CD4-positive, alpha-beta T cell treated with Interleukin-4 for 1 hour (primary cell): ENCODE results near the gene ZSCAN22.

ENCODE experiments used
- DNase-seq, 2 donors: peaks; one replicate each; pipeline ENCODE4 v3.0.0-alpha.2; 2020 to 2022

ZSCAN22 gene

DNA sequence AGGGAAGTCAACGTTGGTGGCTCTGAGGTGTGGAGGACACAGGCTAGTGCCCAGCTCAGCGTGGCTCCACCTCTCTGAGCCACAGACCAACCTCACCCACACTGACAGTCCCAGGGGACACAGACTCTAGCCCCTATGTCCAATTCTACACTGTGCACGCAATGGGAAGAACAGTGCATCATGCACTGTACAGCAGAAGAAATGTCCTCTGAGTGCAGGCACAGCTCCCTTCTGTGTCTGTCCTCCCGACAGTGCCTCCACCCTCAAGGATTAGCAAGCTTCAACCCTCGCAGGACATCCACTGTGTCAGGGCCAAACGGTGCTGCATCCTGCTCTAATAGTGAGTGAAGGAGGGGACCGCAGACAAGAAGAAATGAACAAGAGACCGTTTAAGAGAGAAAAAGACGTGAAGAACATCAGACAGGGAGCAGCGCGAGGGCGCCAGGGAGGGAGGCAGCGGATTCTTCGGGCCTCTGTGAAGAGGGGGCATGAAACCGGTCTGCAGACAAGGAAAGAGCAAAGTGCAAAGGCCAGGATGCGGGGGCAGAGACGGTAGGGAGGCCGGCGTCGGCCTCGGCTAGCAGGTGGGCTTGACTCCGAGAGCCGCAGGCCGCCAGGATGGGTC, 53.4 kb downstream of the ZSCAN22 start:
- no peak for DNase-seq

DNA sequence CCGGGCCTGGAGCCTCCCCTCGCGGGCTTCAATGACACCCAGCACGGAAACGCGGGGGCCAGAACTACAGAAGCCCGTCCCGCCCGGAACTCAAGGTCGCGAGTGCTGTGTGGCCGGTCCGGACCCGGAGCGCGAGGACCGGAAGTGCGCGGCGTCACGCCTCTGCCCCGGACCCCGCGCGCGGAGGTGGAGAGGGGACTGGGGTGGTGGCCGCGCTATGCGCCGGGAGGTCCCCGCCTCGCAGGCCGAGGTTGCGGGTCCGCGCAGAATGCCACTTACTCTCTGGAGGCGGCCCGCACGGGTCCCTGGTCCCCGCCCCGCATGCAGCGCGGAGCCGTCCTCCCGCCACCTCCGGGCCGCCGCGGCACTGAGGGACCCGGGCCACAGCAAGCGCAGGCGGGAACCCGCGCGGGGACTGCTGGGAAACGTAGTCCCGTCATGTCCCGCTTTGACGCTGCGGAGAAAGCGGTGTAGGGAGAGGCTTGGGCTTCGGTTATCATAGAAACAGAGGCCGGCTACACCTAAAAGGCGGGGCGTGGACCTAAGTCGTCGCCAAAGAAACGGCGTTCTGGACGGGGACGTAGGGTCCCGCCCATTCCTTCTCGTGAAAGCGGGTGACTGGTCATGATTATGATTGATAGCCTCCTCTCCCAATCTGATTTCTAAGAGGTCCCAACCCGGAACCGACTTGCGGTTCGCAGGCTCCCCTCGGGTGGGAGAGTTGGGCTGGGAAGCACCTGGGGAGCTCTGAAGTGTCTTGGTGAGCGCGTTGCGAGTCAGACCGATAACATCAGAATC, 54.1 kb downstream of the ZSCAN22 start, which contains the start of gene ZNF837:
TSS of gene ZNF837 (minus strand) at position 369 of the 798 bp plus-strand sequence. CDS start 11,698 bp downstream, outside the sequence.
- peak; percentile 100 for DNase-seq

DNA sequence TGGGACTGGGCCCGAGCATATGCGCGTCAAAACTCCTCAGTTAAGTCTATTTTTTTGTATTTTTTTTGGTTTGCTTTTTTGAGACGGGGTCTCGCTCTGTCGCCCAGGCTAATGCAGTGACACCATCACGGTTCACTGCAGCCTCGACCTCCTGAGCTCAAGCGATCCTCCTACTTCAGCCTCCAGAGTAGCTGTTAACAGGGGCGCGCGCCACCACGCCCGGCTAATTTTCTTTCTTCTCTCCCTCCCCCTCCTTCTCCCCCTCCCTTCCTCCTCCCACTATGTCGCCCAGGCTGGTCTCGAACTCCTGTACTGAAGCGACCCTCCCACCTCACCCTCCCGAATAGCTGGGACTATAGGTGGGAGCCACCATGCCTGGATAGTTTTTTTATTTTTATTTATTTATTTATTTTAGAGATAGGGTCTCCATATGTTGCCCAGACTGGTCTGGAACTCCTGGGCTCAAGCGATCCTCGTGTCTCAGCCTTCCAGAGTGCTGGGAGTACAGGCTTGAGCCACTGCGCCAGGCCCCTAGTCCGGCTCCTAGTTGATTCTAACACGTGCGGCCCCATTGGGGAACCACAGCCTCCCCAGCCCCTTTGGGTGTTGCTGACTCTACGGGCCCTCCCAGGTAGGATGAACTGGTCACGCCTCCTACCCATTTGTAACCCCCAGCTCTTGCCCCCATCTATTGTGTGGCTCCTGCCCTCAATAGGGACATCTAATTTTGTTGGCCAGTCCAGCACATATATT, 54.8 kb downstream of the ZSCAN22 start:
- DNase-seq: no peak

DNA sequence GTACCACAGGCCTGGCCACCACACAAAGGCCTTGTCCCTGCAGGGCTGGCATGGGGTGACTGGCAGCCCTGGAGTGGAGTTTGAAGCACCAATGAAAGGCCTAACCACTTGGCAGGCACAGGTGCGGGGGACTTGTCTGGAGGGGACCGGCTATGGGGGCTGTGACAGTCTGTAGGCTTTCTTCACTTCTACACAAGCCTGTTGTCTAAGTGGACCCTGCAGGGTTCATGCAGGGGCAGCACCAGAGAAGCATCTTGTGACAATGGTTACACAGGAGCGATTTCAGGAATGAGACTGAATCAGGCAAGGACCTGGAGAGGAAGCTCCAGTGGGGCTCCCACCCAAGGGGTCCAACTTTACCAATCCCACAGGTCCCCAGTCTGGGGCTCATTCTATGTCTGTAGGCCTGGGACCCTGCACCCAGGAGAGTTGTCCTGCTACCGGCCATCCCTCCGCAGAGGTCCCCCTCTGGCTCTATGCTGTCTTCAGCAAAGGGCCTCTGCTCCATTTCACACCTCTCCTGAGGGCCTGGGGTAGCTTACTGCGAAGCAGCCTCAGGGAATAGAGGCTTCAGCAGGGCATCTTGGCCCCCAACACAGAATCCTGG, 56.3 kb downstream of the ZSCAN22 start:
- no peak for DNase-seq

DNA sequence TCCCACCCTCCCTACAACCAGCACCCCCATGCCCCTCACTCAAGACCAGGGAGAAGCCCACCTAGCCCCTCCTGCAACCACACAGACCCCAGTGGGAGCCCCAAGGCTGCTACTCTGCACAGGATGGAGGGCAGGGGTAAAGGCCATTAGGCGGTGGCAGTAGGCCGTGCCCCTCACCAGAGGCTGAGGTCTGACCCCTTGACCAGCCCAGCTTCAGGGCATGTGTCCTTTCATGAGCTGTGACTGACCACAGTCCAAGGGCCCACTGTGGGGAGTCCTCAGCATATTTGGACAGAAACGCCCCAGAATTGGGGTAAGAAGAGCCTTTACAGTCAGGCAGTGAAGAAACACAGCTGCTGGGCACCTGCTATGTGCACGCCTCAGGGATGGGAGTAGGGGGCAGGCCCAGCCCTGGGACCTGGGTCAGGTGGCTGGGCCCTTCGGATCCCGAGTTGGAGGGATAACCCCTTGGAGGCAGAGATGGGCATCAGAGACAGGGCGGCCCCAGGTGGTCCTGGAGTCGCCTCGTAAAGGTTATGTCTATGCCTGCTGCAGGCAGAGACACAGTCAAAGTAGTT, 58.6 kb downstream of the ZSCAN22 start:
- DNase-seq: no peak

DNA sequence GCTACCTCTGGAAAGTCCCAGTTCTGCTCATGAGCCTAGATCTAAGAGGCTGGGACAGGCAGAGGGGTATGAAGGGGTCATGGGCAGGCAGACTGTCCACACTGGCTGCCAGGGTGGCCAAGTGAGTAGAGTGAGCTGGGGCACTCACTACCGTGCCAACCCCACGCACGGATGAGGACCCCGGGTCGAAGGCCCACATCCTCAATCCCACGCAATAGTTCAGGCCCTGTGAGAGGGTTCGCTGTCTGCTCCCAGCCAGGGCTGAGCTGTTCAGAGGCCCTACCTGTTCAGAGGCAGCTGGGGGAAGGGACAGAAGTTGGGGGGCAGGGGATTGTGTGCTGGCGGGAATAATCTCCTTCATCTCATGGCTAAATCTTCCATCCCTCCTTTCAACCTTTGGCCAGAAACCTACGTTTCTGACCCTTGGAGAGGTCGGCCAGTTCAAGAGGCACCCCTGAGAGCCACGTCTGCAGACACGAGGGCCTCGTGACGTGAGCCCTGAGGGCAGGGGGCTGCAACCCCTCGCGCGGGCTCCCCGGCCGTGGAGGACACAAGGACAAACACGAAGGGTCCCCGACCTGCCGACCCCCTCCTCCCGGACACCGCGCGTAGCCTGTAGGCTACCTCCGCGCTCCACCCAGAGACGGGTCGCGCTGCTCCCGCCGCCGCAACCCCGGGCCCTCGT, 59.2 kb downstream of the ZSCAN22 start:
- no peak for DNase-seq

DNA sequence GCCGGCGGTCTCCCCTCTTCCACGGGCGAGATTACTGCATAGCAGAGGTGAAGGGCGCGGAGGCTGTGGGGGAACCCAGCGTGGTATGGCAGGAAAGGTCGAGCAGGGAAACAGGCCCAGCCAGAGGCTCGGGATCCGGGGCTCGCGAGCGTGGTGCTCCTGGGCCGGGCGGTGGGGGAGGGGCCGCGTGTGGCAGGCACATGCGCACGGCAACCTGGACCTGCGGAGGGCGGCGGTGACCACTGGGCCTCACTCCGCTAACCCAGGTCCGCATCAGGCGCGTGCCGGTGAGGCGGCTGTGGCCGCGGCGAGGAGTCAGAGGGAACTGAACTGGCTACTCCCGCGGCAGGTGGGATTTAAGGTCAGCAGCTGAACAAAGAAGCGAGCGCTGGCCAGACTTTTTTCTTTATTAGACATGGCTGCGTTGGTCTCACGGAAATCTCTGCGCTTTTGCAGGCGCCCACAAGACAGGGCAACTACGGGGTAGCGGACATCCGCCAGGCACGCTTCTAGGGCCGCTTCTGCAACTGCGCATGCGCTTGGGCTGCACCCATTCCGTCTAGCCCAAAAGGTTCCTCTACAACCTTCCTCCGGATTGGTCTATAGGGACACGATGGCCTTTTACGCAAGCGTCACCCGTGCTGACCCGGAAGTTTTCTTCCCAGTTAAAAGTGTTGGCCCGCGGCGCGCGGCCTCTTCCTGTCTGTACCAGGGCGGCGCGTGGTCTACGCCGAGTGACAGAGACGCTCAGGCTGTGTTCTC, 60.0 kb downstream of the ZSCAN22 start, which contains the start of gene RPS5:
TSS of gene RPS5 (plus strand) at position 694 of the 762 bp plus-strand sequence. CDS start 869 bp downstream, outside the sequence.
- peak; percentile 99 for DNase-seq

DNA sequence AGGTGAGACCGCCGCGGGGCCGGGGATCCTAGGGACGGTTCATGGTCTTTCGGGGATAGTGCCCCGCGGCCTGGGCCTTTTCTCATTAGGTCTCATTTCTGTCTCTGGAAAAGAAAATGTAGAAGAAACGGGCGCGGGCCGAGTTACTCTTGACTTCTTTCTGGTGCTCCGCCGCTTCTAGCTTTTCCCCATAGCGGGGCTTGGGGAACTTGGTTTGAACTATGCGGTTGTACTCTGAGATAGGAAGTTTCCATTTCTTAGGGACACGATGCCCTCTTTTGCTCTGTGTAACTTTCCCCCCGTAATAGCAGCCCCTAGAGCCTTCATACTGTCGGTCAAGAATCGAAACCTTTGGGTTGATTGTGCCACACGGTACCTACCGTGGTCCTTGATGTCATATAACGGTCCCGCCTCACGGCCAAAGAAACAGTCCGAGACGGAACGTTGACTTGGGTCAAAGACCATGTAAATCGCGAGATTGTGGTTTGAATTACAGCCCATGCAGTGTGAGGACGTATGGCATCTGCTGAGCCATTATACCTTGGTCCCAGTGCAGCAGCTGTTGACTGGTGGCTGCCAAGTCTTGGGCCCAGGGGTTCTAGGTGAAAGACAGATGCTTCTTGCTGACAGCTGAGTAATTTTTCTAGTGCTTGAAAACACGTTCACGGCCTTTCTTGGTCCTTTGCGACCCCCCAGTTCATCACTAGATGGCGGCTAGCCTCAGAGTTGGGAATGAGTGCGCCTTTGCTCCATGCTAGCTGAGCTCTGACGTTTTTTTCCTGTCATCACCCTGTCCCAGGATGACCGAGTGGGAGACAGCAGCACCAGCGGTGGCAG, 60.8 kb downstream of the ZSCAN22 start:
- DNase-seq: no peak

DNA sequence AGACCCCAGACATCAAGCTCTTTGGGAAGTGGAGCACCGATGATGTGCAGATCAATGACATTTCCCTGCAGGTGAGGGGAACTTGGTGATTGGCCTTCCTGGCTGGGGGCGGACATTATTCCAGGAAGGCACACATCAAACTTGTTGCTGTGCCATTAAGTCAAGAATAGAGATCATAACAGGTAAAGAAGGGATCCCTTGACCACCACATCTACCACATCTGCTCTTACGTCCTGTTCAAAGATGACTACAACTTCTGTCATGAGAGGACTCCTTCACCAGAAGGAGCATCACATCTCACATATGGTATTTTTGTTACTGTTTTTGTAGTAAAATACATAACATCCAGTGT, 61.4 kb downstream of the ZSCAN22 start:
- DNase-seq: no peak
